Breast epithelium (tissue), 3 donors: ENCODE results near the gene DLEC1.

ENCODE experiments used
- POLR2A ChIP-seq: fragments of 450-650 bp; IDR thresholded peaks from one replicate; pipeline ENCODE4 v1.6.1; 2016; ENCODE audit warnings: antibody characterized with exemption, mild to moderate bottlenecking, moderate library complexity
- POLR2AphosphoS5 ChIP-seq, 3 donors: sonication (generic); formaldehyde crosslinking; IDR thresholded peaks; one replicate each; pipeline ENCODE4 v1.6.1; 2017; ENCODE audit warnings: antibody characterized with exemption in 3 of 3
- TF ChIP-seq, protein P1 (sequence below), 3 donors: fragments of 450-650 bp; IDR thresholded peaks; one replicate each; pipeline ENCODE4 v1.5.1; 2016 to 2017; ENCODE audit warnings: antibody characterized with exemption in 3 of 3, mild to moderate bottlenecking in 3 of 3, moderate library complexity in 3 of 3

DNA sequence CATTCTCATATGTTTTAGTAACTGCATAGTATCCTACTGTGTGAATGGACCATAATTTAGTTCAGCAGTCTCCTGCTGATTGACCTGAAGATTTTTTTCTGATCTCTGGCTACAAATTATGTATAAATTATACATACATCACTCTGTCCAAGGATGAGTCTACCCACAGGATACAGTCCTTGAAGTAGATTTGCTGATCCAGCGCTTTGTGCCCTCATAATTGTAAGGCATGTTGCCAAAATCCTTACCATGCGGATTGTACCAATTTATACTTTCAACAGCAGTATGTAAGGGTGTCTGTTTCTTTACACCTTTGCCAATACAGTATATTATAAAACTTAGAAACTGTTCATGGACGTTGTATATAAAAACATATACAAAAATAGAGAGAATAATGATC is 51.4 kb downstream of the DLEC1 start:
- TF ChIP-seq, protein P1, sequence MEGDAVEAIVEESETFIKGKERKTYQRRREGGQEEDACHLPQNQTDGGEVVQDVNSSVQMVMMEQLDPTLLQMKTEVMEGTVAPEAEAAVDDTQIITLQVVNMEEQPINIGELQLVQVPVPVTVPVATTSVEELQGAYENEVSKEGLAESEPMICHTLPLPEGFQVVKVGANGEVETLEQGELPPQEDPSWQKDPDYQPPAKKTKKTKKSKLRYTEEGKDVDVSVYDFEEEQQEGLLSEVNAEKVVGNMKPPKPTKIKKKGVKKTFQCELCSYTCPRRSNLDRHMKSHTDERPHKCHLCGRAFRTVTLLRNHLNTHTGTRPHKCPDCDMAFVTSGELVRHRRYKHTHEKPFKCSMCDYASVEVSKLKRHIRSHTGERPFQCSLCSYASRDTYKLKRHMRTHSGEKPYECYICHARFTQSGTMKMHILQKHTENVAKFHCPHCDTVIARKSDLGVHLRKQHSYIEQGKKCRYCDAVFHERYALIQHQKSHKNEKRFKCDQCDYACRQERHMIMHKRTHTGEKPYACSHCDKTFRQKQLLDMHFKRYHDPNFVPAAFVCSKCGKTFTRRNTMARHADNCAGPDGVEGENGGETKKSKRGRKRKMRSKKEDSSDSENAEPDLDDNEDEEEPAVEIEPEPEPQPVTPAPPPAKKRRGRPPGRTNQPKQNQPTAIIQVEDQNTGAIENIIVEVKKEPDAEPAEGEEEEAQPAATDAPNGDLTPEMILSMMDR (IDR thresholded peaks at IDR 0.05), result no peak
- TF ChIP-seq POLR2A, result no peak
- TF ChIP-seq POLR2AphosphoS5 (IDR thresholded peaks at IDR 0.05), result no peak
